ENCODE results near the gene COL18A1.

The COL18A1 gene

GRCh38 chr21:45444385-45444784, 39.4 kb downstream of the COL18A1 start:
- intact Hi-C loops (cut with micrococcal nuclease), result no loop called here
- Mint-ChIP-seq H3K27ac (no peak overlapping the region), H3K27me3 (peaks cover 23% of the 10 kb centered on the region), H3K4me3 (no peak overlapping the region), H3K9me3 (no peaks in the 10 kb centered on the region), H3K36me3 (ENCODE audit: low read depth) (no peaks in the 10 kb centered on the region), H3K4me1 (ENCODE audit: low read depth) (no peaks in the 10 kb centered on the region)

GRCh38 chr21:45445369-45445768, 40.4 kb downstream of the COL18A1 start:
- intact Hi-C loops (cut with micrococcal nuclease), result no loop called here
- H3K36me3 Mint-ChIP-seq (ENCODE audit: low read depth), result no peaks in the 10 kb centered on the region
- H3K27me3 Mint-ChIP-seq, result peaks cover 19% of the 10 kb centered on the region
- no peak overlapping the region for H3K4me3 Mint-ChIP-seq
- H3K4me1 Mint-ChIP-seq (ENCODE audit: low read depth), result no peaks in the 10 kb centered on the region
- H3K27ac Mint-ChIP-seq, result no peak overlapping the region
- no peaks in the 10 kb centered on the region for H3K9me3 Mint-ChIP-seq

- H3K36me3 Mint-ChIP-seq (ENCODE audit: low read depth), result no peaks in the 10 kb centered on the region
- H3K9me3 Mint-ChIP-seq, result no peaks in the 10 kb centered on the region
- no peaks in the 10 kb centered on the region for H3K4me1 Mint-ChIP-seq (ENCODE audit: low read depth)
- H3K27ac Mint-ChIP-seq, result no peak overlapping the region
- no peak overlapping the region for H3K4me3 Mint-ChIP-seq
- H3K27me3 Mint-ChIP-seq, result peaks cover 14% of the 10 kb centered on the region
- intact Hi-C loops (cut with micrococcal nuclease), result no loop called here
Observed at GRCh38 chr21:45447821-45448220, 42.9 kb downstream of the COL18A1 start.

- H3K27ac Mint-ChIP-seq, result no peak overlapping the region
- no peak overlapping the region for H3K4me3 Mint-ChIP-seq
- no peaks in the 10 kb centered on the region for H3K4me1 Mint-ChIP-seq (ENCODE audit: low read depth)
- H3K9me3 Mint-ChIP-seq, result no peaks in the 10 kb centered on the region
- peaks cover 14% of the 10 kb centered on the region for H3K27me3 Mint-ChIP-seq
- intact Hi-C loops (cut with micrococcal nuclease), result no loop called here
- no peaks in the 10 kb centered on the region for H3K36me3 Mint-ChIP-seq (ENCODE audit: low read depth)
Observed at GRCh38 chr21:45448283-45448809, 43.4 kb downstream of the COL18A1 start.

- H3K4me1 Mint-ChIP-seq (ENCODE audit: low read depth), result no peaks in the 10 kb centered on the region
- H3K36me3 Mint-ChIP-seq (ENCODE audit: low read depth), result no peaks in the 10 kb centered on the region
- intact Hi-C loops (cut with micrococcal nuclease), result no loop called here
- peaks cover 17% of the 10 kb centered on the region for H3K27me3 Mint-ChIP-seq
- H3K4me3 Mint-ChIP-seq, result no peak overlapping the region
- peak overlapping the region; percentile 24 for H3K27ac Mint-ChIP-seq
- no peaks in the 10 kb centered on the region for H3K9me3 Mint-ChIP-seq
Observed at GRCh38 chr21:45448810-45449657, 44.1 kb downstream of the COL18A1 start.

GRCh38 chr21:45449658-45450422, 44.9 kb downstream of the COL18A1 start:
- Mint-ChIP-seq H3K4me1 (ENCODE audit: low read depth) (no peaks in the 10 kb centered on the region), H3K9me3 (no peaks in the 10 kb centered on the region), H3K36me3 (ENCODE audit: low read depth) (no peaks in the 10 kb centered on the region), H3K27ac (peak overlapping the region; percentile 24), H3K4me3 (no peak overlapping the region), H3K27me3 (peaks cover 12% of the 10 kb centered on the region)
- intact Hi-C loops (cut with micrococcal nuclease), result no loop called here

- H3K27me3 Mint-ChIP-seq, result peaks cover 14% of the 10 kb centered on the region
- H3K9me3 Mint-ChIP-seq, result no peaks in the 10 kb centered on the region
- H3K36me3 Mint-ChIP-seq (ENCODE audit: low read depth), result no peaks in the 10 kb centered on the region
- no peaks in the 10 kb centered on the region for H3K4me1 Mint-ChIP-seq (ENCODE audit: low read depth)
- H3K4me3 Mint-ChIP-seq, result no peak overlapping the region
- H3K27ac Mint-ChIP-seq, result no peak overlapping the region
- intact Hi-C loops (cut with micrococcal nuclease), result no loop called here
Observed at GRCh38 chr21:45450423-45451090, 45.6 kb downstream of the COL18A1 start.

- Mint-ChIP-seq H3K4me3 (no peak overlapping the region), H3K4me1 (ENCODE audit: low read depth) (no peaks in the 10 kb centered on the region), H3K36me3 (ENCODE audit: low read depth) (no peaks in the 10 kb centered on the region), H3K27me3 (peaks cover 14% of the 10 kb centered on the region), H3K9me3 (no peaks in the 10 kb centered on the region), H3K27ac (no peak overlapping the region)
- intact Hi-C loops (cut with micrococcal nuclease), result no loop called here
Observed at GRCh38 chr21:45451091-45451740, 46.3 kb downstream of the COL18A1 start.

GRCh38 chr21:45451771-45452182, 46.8 kb downstream of the COL18A1 start:
- Mint-ChIP-seq H3K4me1 (ENCODE audit: low read depth) (no peaks in the 10 kb centered on the region), H3K27me3 (peaks cover 13% of the 10 kb centered on the region), H3K27ac (no peak overlapping the region), H3K4me3 (no peak overlapping the region), H3K36me3 (ENCODE audit: low read depth) (no peaks in the 10 kb centered on the region), H3K9me3 (no peaks in the 10 kb centered on the region)
- intact Hi-C loops (cut with micrococcal nuclease), result no loop called here

- no peaks in the 10 kb centered on the region for H3K9me3 Mint-ChIP-seq
- H3K27ac Mint-ChIP-seq, result no peak overlapping the region
- peaks cover 11% of the 10 kb centered on the region for H3K27me3 Mint-ChIP-seq
- no peaks in the 10 kb centered on the region for H3K4me1 Mint-ChIP-seq (ENCODE audit: low read depth)
- H3K4me3 Mint-ChIP-seq, result no peak overlapping the region
- intact Hi-C loops (cut with micrococcal nuclease), result no loop called here
- no peaks in the 10 kb centered on the region for H3K36me3 Mint-ChIP-seq (ENCODE audit: low read depth)
Observed at GRCh38 chr21:45452696-45453307, 47.8 kb downstream of the COL18A1 start.

GRCh38 chr21:45453308-45453950, 48.5 kb downstream of the COL18A1 start:
- H3K4me1 Mint-ChIP-seq (ENCODE audit: low read depth), result no peaks in the 10 kb centered on the region
- H3K27me3 Mint-ChIP-seq, result peaks cover 9% of the 10 kb centered on the region
- no peak overlapping the region for H3K4me3 Mint-ChIP-seq
- H3K36me3 Mint-ChIP-seq (ENCODE audit: low read depth), result no peaks in the 10 kb centered on the region
- intact Hi-C loops (cut with micrococcal nuclease), result no loop called here
- H3K27ac Mint-ChIP-seq, result no peak overlapping the region
- no peaks in the 10 kb centered on the region for H3K9me3 Mint-ChIP-seq

GRCh38 chr21:45454060-45454925, 49.3 kb downstream of the COL18A1 start:
- Mint-ChIP-seq H3K27me3 (peaks cover 9% of the 10 kb centered on the region), H3K4me3 (no peak overlapping the region), H3K36me3 (ENCODE audit: low read depth) (no peaks in the 10 kb centered on the region), H3K27ac (no peak overlapping the region), H3K4me1 (ENCODE audit: low read depth) (no peaks in the 10 kb centered on the region), H3K9me3 (no peaks in the 10 kb centered on the region)
- intact Hi-C loops (cut with micrococcal nuclease), result no loop called here

All from dendritic cell treated with granulocyte-macrophage colony-stimulating factor and Interleukin-4, amounts not matched to agents 40 ng/mL and 50 ng/mL, for 4 days (primary cell).